GM23338 (cell line): ENCODE measurements around the gene GNG12. TPM values are rescaled to one million over a fixed set of nuclear protein-coding genes. Genes with fewer than 3 reads are reported as not detected.

Experiments used
- ATAC-seq: fragments of 200-7000 bp; cut with Tn5 transposase; 3 replicates; pipeline ENCODE4 v1.9.1; 2020
- DNase-seq: peaks from one replicate; pipeline ENCODE4 v3.0.0-alpha.2; 2015; ENCODE audit warnings: low spot score
- H2AFZ ChIP-seq: fragments of 200-600 bp; sonication (generic); 2 replicates; pipeline ENCODE4 v1.8.0; 2016; ENCODE audit warnings: antibody characterized with exemption, mild to moderate bottlenecking, moderate library complexity
- H3F3A ChIP-seq: fragments of 200-600 bp; sonication (generic); replicated peaks from 2 replicates; pipeline ENCODE4 v1.8.0; 2017; ENCODE audit warnings: antibody characterized with exemption, mixed run types, low read depth
- H3K27ac ChIP-seq: fragments of 200-600 bp; sonication (generic); 2 replicates; pipeline ENCODE4 v1.6.1; 2016; ENCODE audit warnings: low read depth
- H3K27me3 ChIP-seq: fragments of 200-600 bp; sonication (generic); 2 replicates; pipeline ENCODE4 v1.8.0; 2016; ENCODE audit warnings: mild to moderate bottlenecking, mixed run types, moderate library complexity; ENCODE audit not compliant: insufficient read depth
- H3K36me3 ChIP-seq: fragments of 200-600 bp; sonication (generic); 2 replicates; pipeline ENCODE4 v1.8.0; 2016; ENCODE audit warnings: mild to moderate bottlenecking; ENCODE audit not compliant: insufficient read depth
- H3K4me1 ChIP-seq: fragments of 200-600 bp; sonication (generic); 2 replicates; pipeline ENCODE4 v1.8.0; 2016; ENCODE audit warnings: mild to moderate bottlenecking, moderate library complexity; ENCODE audit not compliant: insufficient read depth
- H3K4me2 ChIP-seq: fragments of 200-600 bp; sonication (generic); 2 replicates; pipeline ENCODE4 v1.7.1; 2017; ENCODE audit warnings: mixed run types
- H3K4me3 ChIP-seq: fragments of 200-600 bp; sonication (generic); 2 replicates; pipeline ENCODE4 v1.6.1; 2016; ENCODE audit warnings: mixed run types
- H3K79me2 ChIP-seq: fragments of 200-600 bp; sonication (generic); replicated peaks from 2 replicates; pipeline ENCODE4 v1.8.0; 2017; ENCODE audit warnings: mild to moderate bottlenecking; ENCODE audit not compliant: insufficient read depth
- H3K9me2 ChIP-seq: fragments of 200-600 bp; sonication (generic); 2 replicates; pipeline ENCODE4 v1.8.0; 2017; ENCODE audit not compliant: insufficient read depth
- H4K20me1 ChIP-seq: fragments of 200-600 bp; sonication (generic); replicated peaks from 2 replicates; pipeline ENCODE4 v1.8.0; 2017; ENCODE audit warnings: mild to moderate bottlenecking; ENCODE audit not compliant: insufficient read depth
- H3K27ac Mint-ChIP-seq: 2 replicates; pipeline ENCODE4 v1.8.0; 2020; ENCODE audit warnings: inconsistent platforms, mild to moderate bottlenecking, moderate library complexity, mixed read lengths
- H3K27me3 Mint-ChIP-seq: 3 replicates; pipeline ENCODE4 v1.8.0; 2022; ENCODE audit warnings: low read depth, mild to moderate bottlenecking, moderate library complexity, mixed read lengths, inconsistent platforms; ENCODE audit not compliant: insufficient read depth, poor library complexity
- H3K36me3 Mint-ChIP-seq: 3 replicates; pipeline ENCODE4 v1.8.0; 2021; ENCODE audit warnings: low read depth, mild to moderate bottlenecking, inconsistent platforms, moderate library complexity, mixed read lengths
- H3K4me1 Mint-ChIP-seq: 3 replicates; pipeline ENCODE4 v1.8.0; 2020; ENCODE audit warnings: mild to moderate bottlenecking, inconsistent platforms, mixed read lengths
- H3K4me3 Mint-ChIP-seq: 3 replicates; pipeline ENCODE4 v1.8.0; 2021; ENCODE audit warnings: moderate library complexity, mild to moderate bottlenecking, inconsistent platforms, mixed read lengths
- H3K9me3 Mint-ChIP-seq: 3 replicates; pipeline ENCODE4 v1.8.0; 2020; ENCODE audit warnings: moderate library complexity, mild to moderate bottlenecking, inconsistent platforms, mixed read lengths
- CREB1 ChIP-seq: fragments of 250-450 bp; sonication (Bioruptor Pico); IDR thresholded peaks from 2 replicates; pipeline ENCODE4 v1.5.0; 2020; ENCODE audit warnings: low read depth, mild to moderate bottlenecking, moderate library complexity
- EZH2 ChIP-seq: fragments of 200-600 bp; sonication (generic); IDR thresholded peaks from one replicate; pipeline ENCODE4 v1.8.0; 2017; ENCODE audit warnings: antibody characterized with exemption, mild to moderate bottlenecking, low read depth; ENCODE audit not compliant: unreplicated experiment
- EZH2phosphoT487 ChIP-seq: fragments of 200-600 bp; sonication (generic); IDR thresholded peaks from one replicate; pipeline ENCODE4 v1.8.1; 2018; ENCODE audit warnings: antibody characterized with exemption; ENCODE audit not compliant: unreplicated experiment
- JUNB ChIP-seq: IDR thresholded peaks from one replicate; pipeline ENCODE4 v1.6.1; 2016; ENCODE audit warnings: antibody characterized with exemption; ENCODE audit not compliant: unreplicated experiment
- NANOG ChIP-seq: IDR thresholded peaks from 2 replicates; pipeline ENCODE4 v1.6.1; 2016; ENCODE audit warnings: antibody characterized with exemption, borderline replicate concordance
- POLR2AphosphoS5 ChIP-seq: IDR thresholded peaks from 2 replicates; pipeline ENCODE4 v1.6.1; 2016; ENCODE audit warnings: antibody characterized with exemption, low read depth
- STAT1 ChIP-seq: IDR thresholded peaks from one replicate; pipeline ENCODE4 v1.6.1; 2016; ENCODE audit warnings: antibody characterized with exemption; ENCODE audit not compliant: unreplicated experiment
- ZNF114 ChIP-seq: fragments of 250-450 bp; sonication (Bioruptor Pico); IDR thresholded peaks from 2 replicates; pipeline ENCODE4 v1.5.0; 2020; ENCODE audit warnings: mild to moderate bottlenecking, moderate library complexity
- ZNF331 ChIP-seq: fragments of 250-450 bp; sonication (Bioruptor Pico); IDR thresholded peaks from 2 replicates; pipeline ENCODE4 v1.5.0; 2020; ENCODE audit warnings: low read depth, mild to moderate bottlenecking, moderate library complexity
- polyA plus RNA-seq: library from polyadenylated mRNA; unstranded; fragments of >200 nt; fragmentation: Nextera tagmentation; extraction: Ambion mirVana; gene quantifications from 2 replicates; pipeline ENCODE4 v1.2.1, GENCODE V29; 2016
- total RNA-seq: library from RNA; depleted of rRNA; stranded (reverse); fragments of >200 nt; shearing (Covaris generic); gene quantifications from 2 replicates; pipeline ENCODE4 v1.2.3, GENCODE V29; 2014
- TF ChIP-seq, protein P1 (sequence below): IDR thresholded peaks from 2 replicates; pipeline ENCODE4 v1.6.1; 2016; ENCODE audit warnings: antibody characterized with exemption
- TF ChIP-seq, protein P2 (sequence below): fragments of 250-450 bp; sonication (Bioruptor Pico); IDR thresholded peaks from 2 replicates; pipeline ENCODE4 v1.5.0; 2020; ENCODE audit warnings: mild to moderate bottlenecking, moderate library complexity
- TF ChIP-seq, protein P3 (sequence below), 2 experiments: fragments of 200-600 bp in 1 of 2; sonication (generic) in 1 of 2; conservative IDR thresholded peaks; 2 replicates each; pipeline versions ENCODE4 v1.5.1 to v1.6.1; 2016 to 2017; ENCODE audit warnings: antibody characterized with exemption in 2 of 2, low read depth in 2 of 2, mild to moderate bottlenecking in 2 of 2, moderate library complexity in 1 of 2

GNG12 gene
- total and polyA plus RNA-seq, 2 experiments from 2014 or later = 13.4 to 33.0 TPM

- Histone ChIP-seq H3K36me3 (peaks cover 7% of the 10 kb centered on the region), H3K79me2 (peaks cover 11% of the 10 kb centered on the region), H3F3A (no peaks in the 10 kb centered on the region), H3K4me3 (no peak overlapping the region), H3K27ac (no peak overlapping the region), H3K4me2 (no peak overlapping the region), H4K20me1 (peaks cover 4% of the 10 kb centered on the region; the same call in 1 of the 2 replicates), H2AFZ (no peak overlapping the region), H3K9me2 (no peaks in the 10 kb centered on the region), H3K27me3 (no peaks in the 10 kb centered on the region), H3K4me1 (peaks cover 6% of the 10 kb centered on the region)
- H3K27me3 Mint-ChIP-seq = no peaks in the 10 kb centered on the region
- peaks cover 14% of the 10 kb centered on the region; the same call in 2 of the 3 replicates for H3K4me1 Mint-ChIP-seq
- no peak overlapping the region for H3K4me3 Mint-ChIP-seq
- H3K36me3 Mint-ChIP-seq = peaks cover 22% of the 10 kb centered on the region
- DNase-seq (no peak), ATAC-seq (no peak)
- H3K9me3 Mint-ChIP-seq = no peaks in the 10 kb centered on the region
- H3K27ac Mint-ChIP-seq = no peak overlapping the region
- TF ChIP-seq POLR2AphosphoS5 (no peak), EZH2phosphoT487 (no peak), EZH2 (no peak)
These were observed 141.6 kb downstream of the GNG12 start for GRCh38 chr1:67691712-67692111.

DNA sequence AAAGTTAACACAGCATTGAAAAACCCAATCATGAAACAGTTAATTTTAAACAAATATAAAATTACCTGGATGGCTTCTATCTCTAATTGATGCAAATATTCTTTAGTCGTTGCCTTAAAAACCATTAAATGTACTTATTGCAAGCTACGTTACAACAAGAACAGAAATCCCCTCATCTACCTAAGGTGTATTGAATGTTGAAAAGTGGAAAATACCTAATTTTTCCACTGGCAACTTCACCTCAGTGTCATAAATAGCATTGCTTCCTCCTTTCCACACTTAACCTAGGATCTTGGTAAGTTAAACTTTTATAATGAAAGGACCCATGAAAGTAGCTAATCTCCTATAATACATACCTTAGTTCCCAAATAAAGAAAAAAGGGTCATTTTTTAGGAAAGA, 142.9 kb downstream of the GNG12 start:
- H3K36me3 ChIP-seq = peaks cover 7% of the 10 kb centered on the region
- no peaks in the 10 kb centered on the region for H3K9me3 Mint-ChIP-seq
- peaks cover 4% of the 10 kb centered on the region; the same call in 1 of the 2 replicates for H4K20me1 ChIP-seq
- DNase-seq (no peak), ATAC-seq (no peak)
- H2AFZ ChIP-seq = no peak overlapping the region
- H3K79me2 ChIP-seq = peaks cover 15% of the 10 kb centered on the region
- no peaks in the 10 kb centered on the region for H3K27me3 ChIP-seq
- peaks cover 25% of the 10 kb centered on the region for H3K36me3 Mint-ChIP-seq
- peaks cover 16% of the 10 kb centered on the region; the same call in 2 of the 3 replicates for H3K4me1 Mint-ChIP-seq
- H3K9me2 ChIP-seq = no peaks in the 10 kb centered on the region
- no peak overlapping the region for H3K4me2 ChIP-seq
- H3K27me3 Mint-ChIP-seq = no peaks in the 10 kb centered on the region
- H3F3A ChIP-seq = 0 out of 2 replicates have a peak, but pooled peaks cover 2% of the 10 kb centered on the region
- H3K4me1 ChIP-seq = peaks cover 7% of the 10 kb centered on the region
- no peak overlapping the region for H3K4me3 Mint-ChIP-seq
- no peak overlapping the region for H3K27ac Mint-ChIP-seq
- no peak overlapping the region for H3K4me3 ChIP-seq
- no peak overlapping the region for H3K27ac ChIP-seq
- TF ChIP-seq STAT1 (no peak), NANOG (no peak), EZH2phosphoT487 (no peak), ZNF331 (CRISPR knock-in tag) (no peak), POLR2AphosphoS5 (no peak), EZH2 (no peak), ZNF114 (CRISPR knock-in tag) (no peak), JUNB (no peak), CREB1 (CRISPR knock-in tag) (no peak)
- TF ChIP-seq, protein P1, sequence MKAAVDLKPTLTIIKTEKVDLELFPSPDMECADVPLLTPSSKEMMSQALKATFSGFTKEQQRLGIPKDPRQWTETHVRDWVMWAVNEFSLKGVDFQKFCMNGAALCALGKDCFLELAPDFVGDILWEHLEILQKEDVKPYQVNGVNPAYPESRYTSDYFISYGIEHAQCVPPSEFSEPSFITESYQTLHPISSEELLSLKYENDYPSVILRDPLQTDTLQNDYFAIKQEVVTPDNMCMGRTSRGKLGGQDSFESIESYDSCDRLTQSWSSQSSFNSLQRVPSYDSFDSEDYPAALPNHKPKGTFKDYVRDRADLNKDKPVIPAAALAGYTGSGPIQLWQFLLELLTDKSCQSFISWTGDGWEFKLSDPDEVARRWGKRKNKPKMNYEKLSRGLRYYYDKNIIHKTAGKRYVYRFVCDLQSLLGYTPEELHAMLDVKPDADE = no peak
- TF ChIP-seq, protein P2, sequence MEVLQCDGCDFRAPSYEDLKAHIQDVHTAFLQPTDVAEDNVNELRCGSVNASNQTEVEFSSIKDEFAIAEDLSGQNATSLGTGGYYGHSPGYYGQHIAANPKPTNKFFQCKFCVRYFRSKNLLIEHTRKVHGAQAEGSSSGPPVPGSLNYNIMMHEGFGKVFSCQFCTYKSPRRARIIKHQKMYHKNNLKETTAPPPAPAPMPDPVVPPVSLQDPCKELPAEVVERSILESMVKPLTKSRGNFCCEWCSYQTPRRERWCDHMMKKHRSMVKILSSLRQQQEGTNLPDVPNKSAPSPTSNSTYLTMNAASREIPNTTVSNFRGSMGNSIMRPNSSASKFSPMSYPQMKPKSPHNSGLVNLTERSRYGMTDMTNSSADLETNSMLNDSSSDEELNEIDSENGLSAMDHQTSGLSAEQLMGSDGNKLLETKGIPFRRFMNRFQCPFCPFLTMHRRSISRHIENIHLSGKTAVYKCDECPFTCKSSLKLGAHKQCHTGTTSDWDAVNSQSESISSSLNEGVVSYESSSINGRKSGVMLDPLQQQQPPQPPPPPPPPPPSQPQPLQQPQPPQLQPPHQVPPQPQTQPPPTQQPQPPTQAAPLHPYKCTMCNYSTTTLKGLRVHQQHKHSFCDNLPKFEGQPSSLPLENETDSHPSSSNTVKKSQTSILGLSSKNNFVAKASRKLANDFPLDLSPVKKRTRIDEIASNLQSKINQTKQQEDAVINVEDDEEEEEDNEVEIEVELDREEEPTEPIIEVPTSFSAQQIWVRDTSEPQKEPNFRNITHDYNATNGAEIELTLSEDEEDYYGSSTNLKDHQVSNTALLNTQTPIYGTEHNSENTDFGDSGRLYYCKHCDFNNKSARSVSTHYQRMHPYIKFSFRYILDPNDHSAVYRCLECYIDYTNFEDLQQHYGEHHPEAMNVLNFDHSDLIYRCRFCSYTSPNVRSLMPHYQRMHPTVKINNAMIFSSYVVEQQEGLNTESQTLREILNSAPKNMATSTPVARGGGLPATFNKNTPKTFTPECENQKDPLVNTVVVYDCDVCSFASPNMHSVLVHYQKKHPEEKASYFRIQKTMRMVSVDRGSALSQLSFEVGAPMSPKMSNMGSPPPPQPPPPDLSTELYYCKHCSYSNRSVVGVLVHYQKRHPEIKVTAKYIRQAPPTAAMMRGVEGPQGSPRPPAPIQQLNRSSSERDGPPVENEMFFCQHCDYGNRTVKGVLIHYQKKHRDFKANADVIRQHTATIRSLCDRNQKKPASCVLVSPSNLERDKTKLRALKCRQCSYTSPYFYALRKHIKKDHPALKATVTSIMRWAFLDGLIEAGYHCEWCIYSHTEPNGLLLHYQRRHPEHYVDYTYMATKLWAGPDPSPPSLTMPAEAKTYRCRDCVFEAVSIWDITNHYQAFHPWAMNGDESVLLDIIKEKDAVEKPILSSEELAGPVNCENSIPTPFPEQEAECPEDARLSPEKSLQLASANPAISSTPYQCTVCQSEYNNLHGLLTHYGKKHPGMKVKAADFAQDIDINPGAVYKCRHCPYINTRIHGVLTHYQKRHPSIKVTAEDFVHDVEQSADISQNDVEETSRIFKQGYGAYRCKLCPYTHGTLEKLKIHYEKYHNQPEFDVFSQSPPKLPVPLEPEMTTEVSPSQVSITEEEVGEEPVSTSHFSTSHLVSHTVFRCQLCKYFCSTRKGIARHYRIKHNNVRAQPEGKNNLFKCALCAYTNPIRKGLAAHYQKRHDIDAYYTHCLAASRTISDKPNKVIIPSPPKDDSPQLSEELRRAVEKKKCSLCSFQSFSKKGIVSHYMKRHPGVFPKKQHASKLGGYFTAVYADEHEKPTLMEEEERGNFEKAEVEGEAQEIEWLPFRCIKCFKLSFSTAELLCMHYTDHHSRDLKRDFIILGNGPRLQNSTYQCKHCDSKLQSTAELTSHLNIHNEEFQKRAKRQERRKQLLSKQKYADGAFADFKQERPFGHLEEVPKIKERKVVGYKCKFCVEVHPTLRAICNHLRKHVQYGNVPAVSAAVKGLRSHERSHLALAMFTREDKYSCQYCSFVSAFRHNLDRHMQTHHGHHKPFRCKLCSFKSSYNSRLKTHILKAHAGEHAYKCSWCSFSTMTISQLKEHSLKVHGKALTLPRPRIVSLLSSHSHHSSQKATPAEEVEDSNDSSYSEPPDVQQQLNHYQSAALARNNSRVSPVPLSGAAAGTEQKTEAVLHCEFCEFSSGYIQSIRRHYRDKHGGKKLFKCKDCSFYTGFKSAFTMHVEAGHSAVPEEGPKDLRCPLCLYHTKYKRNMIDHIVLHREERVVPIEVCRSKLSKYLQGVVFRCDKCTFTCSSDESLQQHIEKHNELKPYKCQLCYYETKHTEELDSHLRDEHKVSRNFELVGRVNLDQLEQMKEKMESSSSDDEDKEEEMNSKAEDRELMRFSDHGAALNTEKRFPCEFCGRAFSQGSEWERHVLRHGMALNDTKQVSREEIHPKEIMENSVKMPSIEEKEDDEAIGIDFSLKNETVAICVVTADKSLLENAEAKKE = no peak
- TF ChIP-seq, protein P3, sequence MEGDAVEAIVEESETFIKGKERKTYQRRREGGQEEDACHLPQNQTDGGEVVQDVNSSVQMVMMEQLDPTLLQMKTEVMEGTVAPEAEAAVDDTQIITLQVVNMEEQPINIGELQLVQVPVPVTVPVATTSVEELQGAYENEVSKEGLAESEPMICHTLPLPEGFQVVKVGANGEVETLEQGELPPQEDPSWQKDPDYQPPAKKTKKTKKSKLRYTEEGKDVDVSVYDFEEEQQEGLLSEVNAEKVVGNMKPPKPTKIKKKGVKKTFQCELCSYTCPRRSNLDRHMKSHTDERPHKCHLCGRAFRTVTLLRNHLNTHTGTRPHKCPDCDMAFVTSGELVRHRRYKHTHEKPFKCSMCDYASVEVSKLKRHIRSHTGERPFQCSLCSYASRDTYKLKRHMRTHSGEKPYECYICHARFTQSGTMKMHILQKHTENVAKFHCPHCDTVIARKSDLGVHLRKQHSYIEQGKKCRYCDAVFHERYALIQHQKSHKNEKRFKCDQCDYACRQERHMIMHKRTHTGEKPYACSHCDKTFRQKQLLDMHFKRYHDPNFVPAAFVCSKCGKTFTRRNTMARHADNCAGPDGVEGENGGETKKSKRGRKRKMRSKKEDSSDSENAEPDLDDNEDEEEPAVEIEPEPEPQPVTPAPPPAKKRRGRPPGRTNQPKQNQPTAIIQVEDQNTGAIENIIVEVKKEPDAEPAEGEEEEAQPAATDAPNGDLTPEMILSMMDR (conservative IDR thresholded peaks at IDR 0.05; ENCODE audit: low read depth in 2 of 2) = no peak
